Measurements from ENCODE around the gene RUVBL2.

DNA sequence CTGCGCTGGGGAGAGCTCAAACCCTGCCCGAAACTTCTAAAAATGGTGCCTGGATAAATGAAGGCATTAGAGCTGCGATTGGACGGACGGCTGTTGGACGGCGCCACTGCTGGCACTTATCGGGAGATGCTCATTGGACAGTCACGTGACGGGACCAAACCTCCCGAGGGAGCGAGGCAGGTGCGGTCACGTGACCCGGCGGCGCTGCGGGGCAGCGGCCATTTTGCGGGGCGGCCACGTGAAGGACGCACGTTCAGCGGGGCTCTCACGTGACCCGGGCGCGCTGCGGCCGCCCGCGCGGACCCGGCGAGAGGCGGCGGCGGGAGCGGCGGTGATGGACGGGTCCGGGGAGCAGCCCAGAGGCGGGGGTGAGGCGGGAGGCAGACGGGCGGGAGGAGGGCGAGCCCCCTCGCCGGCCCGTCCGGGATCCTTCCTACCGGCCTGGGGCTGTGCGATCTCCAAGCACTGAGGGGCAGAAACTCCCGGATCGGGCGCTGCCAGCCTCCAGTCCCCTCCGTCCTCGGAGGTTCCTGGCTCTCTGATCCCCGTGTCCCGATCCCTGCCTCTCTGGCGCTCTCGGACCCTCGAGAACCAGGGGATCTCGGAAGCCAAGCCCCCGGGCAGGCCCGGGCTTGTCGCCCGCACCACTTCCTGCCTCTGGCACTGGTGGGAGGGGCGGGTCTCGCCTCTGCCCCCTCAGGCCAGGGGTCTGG lies 38.9 kb upstream of the RUVBL2 start, which contains the start of gene BAX:
- TF ChIP-seq, protein P1, sequence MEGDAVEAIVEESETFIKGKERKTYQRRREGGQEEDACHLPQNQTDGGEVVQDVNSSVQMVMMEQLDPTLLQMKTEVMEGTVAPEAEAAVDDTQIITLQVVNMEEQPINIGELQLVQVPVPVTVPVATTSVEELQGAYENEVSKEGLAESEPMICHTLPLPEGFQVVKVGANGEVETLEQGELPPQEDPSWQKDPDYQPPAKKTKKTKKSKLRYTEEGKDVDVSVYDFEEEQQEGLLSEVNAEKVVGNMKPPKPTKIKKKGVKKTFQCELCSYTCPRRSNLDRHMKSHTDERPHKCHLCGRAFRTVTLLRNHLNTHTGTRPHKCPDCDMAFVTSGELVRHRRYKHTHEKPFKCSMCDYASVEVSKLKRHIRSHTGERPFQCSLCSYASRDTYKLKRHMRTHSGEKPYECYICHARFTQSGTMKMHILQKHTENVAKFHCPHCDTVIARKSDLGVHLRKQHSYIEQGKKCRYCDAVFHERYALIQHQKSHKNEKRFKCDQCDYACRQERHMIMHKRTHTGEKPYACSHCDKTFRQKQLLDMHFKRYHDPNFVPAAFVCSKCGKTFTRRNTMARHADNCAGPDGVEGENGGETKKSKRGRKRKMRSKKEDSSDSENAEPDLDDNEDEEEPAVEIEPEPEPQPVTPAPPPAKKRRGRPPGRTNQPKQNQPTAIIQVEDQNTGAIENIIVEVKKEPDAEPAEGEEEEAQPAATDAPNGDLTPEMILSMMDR (IDR thresholded peaks at IDR 0.05 in 2 of 3, conservative IDR thresholded peaks at IDR 0.05 in 1 of 3; ENCODE audit: borderline replicate concordance in 1 of 3, insufficient read depth in 1 of 3, low read depth in 2 of 3, low read length in 2 of 3) = no peak
- TF ChIP-seq FOSL1 (IDR thresholded peaks at IDR 0.05; ENCODE audit: low read depth) = no peak
- no peak for TF ChIP-seq CEBPB (IDR thresholded peaks at IDR 0.05; ENCODE audit: low read depth)
